HCT116 (cell line): ENCODE measurements around the gene A3GALT2. TPM values are rescaled to one million over a fixed set of nuclear protein-coding genes. Genes with fewer than 3 reads are reported as not detected.

ENCODE experiments used
- ATAC-seq: fragments of 200-7000 bp; cut with Tn5 transposase; 2 replicates; pipeline ENCODE4 v1.9.1; 2020; ENCODE audit warnings: mild to moderate bottlenecking, moderate library complexity
- BruUV-seq: library from RNA; stranded (reverse); fragments of 400-500 nt; replicated peaks from 2 replicates; lab custom pipeline; 2021; lab: Mats Ljungman, UMichigan
- CTCF ChIA-PET: fragments of 300-600 bp; sonication (Branson Sonifier 250); formaldehyde crosslinking; loops from one replicate; lab custom pipeline; 2021; ENCODE audit warnings: antibody characterized with exemption; lab: Charles Lee
- POLR2A ChIA-PET: fragments of 300-600, 350-600 bp; sonication (Branson Sonifier 250); formaldehyde crosslinking; loops from one replicate; lab custom pipeline; 2021; ENCODE audit warnings: antibody characterized with exemption; lab: Charles Lee
- RAD21 ChIA-PET, 2 experiments: fragments of 300-600 bp; sonication (Branson Sonifier 250); formaldehyde crosslinking; loops; one replicate each; lab custom pipeline; 2023; ENCODE audit warnings: low total read pairs in 2 of 2; ENCODE audit not compliant: uncharacterized antibody in 2 of 2, unreplicated experiment in 2 of 2, low non-redundant PET in 1 of 2; lab: Charles Lee
- DNase-seq: peaks from one replicate; pipeline ENCODE4 v3.0.0-alpha.2; 2010; ENCODE audit warnings: low read depth, low spot score
- H2AFZ ChIP-seq: fragments of 200-600 bp; shearing (Covaris generic), sonication (generic); 2 replicates; pipeline ENCODE4 v1.6.1; 2017; ENCODE audit warnings: low read depth, mixed run types, mixed read lengths, antibody characterized with exemption, low read length; ENCODE audit not compliant: poor library complexity, severe bottlenecking
- H3K27ac ChIP-seq: 2 replicates; pipeline ENCODE4 v1.5.1; 2012; ENCODE audit warnings: low read depth, low read length
- H3K27me3 ChIP-seq: fragments of 200-600 bp; sonication (generic); 2 replicates; pipeline ENCODE4 v1.6.1; 2016; ENCODE audit warnings: mixed run types, low read length, mixed read lengths; ENCODE audit not compliant: insufficient read depth
- H3K36me3 ChIP-seq, 2 experiments: fragments of 200-500 bp in 1 of 2; fragments of 200-600 bp in 1 of 2; sonication (Bioruptor generic) in 1 of 2; sonication (generic) in 1 of 2; 2 replicates each; pipeline versions ENCODE4 v1.5.1 to v1.6.1; 2014 to 2016; ENCODE audit warnings: low read length in 2 of 2, inconsistent platforms in 1 of 2, mixed read lengths in 1 of 2, mixed run types in 1 of 2; ENCODE audit not compliant: insufficient read depth in 2 of 2, control insufficient read depth in 1 of 2
- H3K4me1 ChIP-seq, 2 experiments: fragments of 200-600 bp in 1 of 2; sonication (generic) in 1 of 2; 2 replicates each; pipeline versions ENCODE4 v1.5.1 to v1.6.1; 2012 to 2017; ENCODE audit warnings: low read length in 2 of 2, inconsistent platforms in 1 of 2, mild to moderate bottlenecking in 1 of 2, mixed read lengths in 1 of 2, mixed run types in 1 of 2, moderate library complexity in 1 of 2; ENCODE audit not compliant: insufficient read depth in 2 of 2, control insufficient read depth in 1 of 2
- H3K4me2 ChIP-seq: fragments of 200-600 bp; sonication (generic); 2 replicates; pipeline ENCODE4 v1.6.1; 2017; ENCODE audit warnings: mixed run types, low read length, mixed read lengths
- H3K4me3 ChIP-seq, 2 experiments: fragments of 200-600 bp in 1 of 2; sonication (generic) in 1 of 2; replicated peaks in 1 of 2; 2 replicates each; pipeline ENCODE4 v1.5.1; 2011 to 2016; ENCODE audit warnings: low read length in 2 of 2, control low read depth in 1 of 2, low read depth in 1 of 2, mild to moderate bottlenecking in 1 of 2, mixed read lengths in 1 of 2, mixed run types in 1 of 2
- H3K79me2 ChIP-seq: fragments of 200-600 bp; sonication (generic); 2 replicates; pipeline ENCODE4 v1.6.1; 2017; ENCODE audit warnings: mild to moderate bottlenecking, mixed run types, low read length, moderate library complexity, mixed read lengths; ENCODE audit not compliant: insufficient read depth
- H3K9ac ChIP-seq: fragments of 200-600 bp; sonication (generic); 2 replicates; pipeline ENCODE4 v1.6.1; 2016; ENCODE audit warnings: low read length, mixed read lengths
- H3K9me2 ChIP-seq: fragments of 200-600 bp; sonication (generic), shearing (Covaris generic); 2 replicates; pipeline ENCODE4 v1.6.1; 2017; ENCODE audit warnings: mixed run types, mild to moderate bottlenecking, moderate library complexity; ENCODE audit not compliant: insufficient read depth
- H3K9me3 ChIP-seq, 2 experiments: fragments of 200-500 bp in 1 of 2; fragments of 200-600 bp in 1 of 2; sonication (Bioruptor generic) in 1 of 2; sonication (generic) in 1 of 2; 2 replicates each; pipeline ENCODE4 v1.6.1; 2014 to 2017; ENCODE audit warnings: low read length in 2 of 2, mixed read lengths in 2 of 2, inconsistent platforms in 1 of 2, low read depth in 1 of 2, mild to moderate bottlenecking in 1 of 2, mixed run types in 1 of 2, moderate library complexity in 1 of 2; ENCODE audit not compliant: control insufficient read depth in 1 of 2, insufficient read depth in 1 of 2
- H4K20me1 ChIP-seq: fragments of 200-600 bp; sonication (generic), shearing (Covaris generic); 2 replicates; pipeline ENCODE4 v1.6.1; 2017; ENCODE audit warnings: mixed run types, mild to moderate bottlenecking, moderate library complexity; ENCODE audit not compliant: insufficient read depth
- CTCF ChIP-seq, 3 experiments: fragments of 200-600 bp in 1 of 3; sonication (generic) in 1 of 3; IDR thresholded peaks in 2 of 3; conservative IDR thresholded peaks in 1 of 3; 2 replicates each; pipeline ENCODE4 v1.5.1; 2012 to 2017; ENCODE audit warnings: low read depth in 2 of 3, low read length in 2 of 3, antibody characterized with exemption in 1 of 3, borderline replicate concordance in 1 of 3, control low read depth in 1 of 3, mild to moderate bottlenecking in 1 of 3, mixed read lengths in 1 of 3, mixed run types in 1 of 3, moderate library complexity in 1 of 3; ENCODE audit not compliant: insufficient read depth in 1 of 3
- EGR1 ChIP-seq: IDR thresholded peaks from 2 replicates; pipeline ENCODE4 v1.6.1; 2012; ENCODE audit warnings: low read depth
- FOSL1 ChIP-seq: IDR thresholded peaks from 2 replicates; pipeline ENCODE4 v1.6.1; 2012; ENCODE audit warnings: low read depth
- TCF7L2 ChIP-seq: IDR thresholded peaks from 2 replicates; pipeline ENCODE4 v1.7.0; 2011; ENCODE audit warnings: borderline replicate concordance, inconsistent platforms; ENCODE audit not compliant: insufficient read depth, insufficient read length; ENCODE audit errors: extremely low read depth
- intact Hi-C: fragments of 100-400 bp; cut with micrococcal nuclease; formaldehyde crosslinking; loops from 2 replicates; pipeline ENCODE4 v1.10.0; 2022
- total RNA-seq: library from RNA; stranded (reverse); gene quantifications from one replicate; pipeline ENCODE4 v1.2.1, GENCODE V29; 2021; ENCODE audit not compliant: unreplicated experiment

A3GALT2 gene
- total RNA-seq, 1 experiment from 2014 or later, result not detected

- TF ChIP-seq TCF7L2, result no peak
Observed at GRCh38 chr1:33267468-33268205, 53.3 kb downstream of the A3GALT2 start (continued).

GRCh38 chr1:33266766-33267165 is 54.1 kb downstream of the A3GALT2 start:
- no TSS peak for BruUV-seq
- ChIA-PET RAD21 (no interaction called here), POLR2A (no interaction called here), CTCF (no interaction called here)
- ATAC-seq (no peak), DNase-seq (no peak)
- no peak for TF ChIP-seq FOSL1
- TF ChIP-seq EGR1, result no peak
- no peak for TF ChIP-seq CTCF (IDR thresholded peaks at IDR 0.05 in 2 of 3, conservative IDR thresholded peaks at IDR 0.05 in 1 of 3; ENCODE audit: borderline replicate concordance in 1 of 3, insufficient read depth in 1 of 3, low read depth in 2 of 3, low read length in 2 of 3)
- H3K27ac ChIP-seq, result no peak overlapping the region
- intact Hi-C loops, result no loop called here
- H3K9ac ChIP-seq, result no peak overlapping the region
- H3K9me2 ChIP-seq, result no peaks in the 10 kb centered on the region
- no peak overlapping the region for H3K4me2 ChIP-seq
- no peak overlapping the region for H3K4me3 ChIP-seq
- H4K20me1 ChIP-seq, result no peaks in the 10 kb centered on the region
- H3K9me3 ChIP-seq, result no peaks in the 10 kb centered on the region
- no peaks in the 10 kb centered on the region for H3K36me3 ChIP-seq
- H3K4me1 ChIP-seq, result no peaks in the 10 kb centered on the region
- no peak overlapping the region for H2AFZ ChIP-seq
- H3K79me2 ChIP-seq, result no peaks in the 10 kb centered on the region
- H3K27me3 ChIP-seq, result no peaks in the 10 kb centered on the region
